Esophagus muscularis mucosa (tissue), 3 donors: ENCODE results near the gene PIWIL1.

ENCODE experiments used
- CTCF ChIP-seq, 3 experiments: fragments of 200-600 bp in 2 of 3; fragments of 450-650 bp in 1 of 3; sonication (generic) in 2 of 3; IDR thresholded peaks; one replicate each; pipeline ENCODE4 v1.5.1; 2017 to 2019; ENCODE audit warnings: antibody characterized with exemption in 3 of 3, mild to moderate bottlenecking in 2 of 3, moderate library complexity in 1 of 3
- POLR2A ChIP-seq: fragments of 450-650 bp; IDR thresholded peaks from one replicate; pipeline ENCODE4 v1.6.1; 2017; ENCODE audit warnings: antibody characterized with exemption, moderate library complexity, mild to moderate bottlenecking, low read depth
- POLR2AphosphoS5 ChIP-seq, 2 donors: sonication (generic); formaldehyde crosslinking; IDR thresholded peaks; one replicate each; pipeline ENCODE4 v1.6.1; 2017; ENCODE audit warnings: antibody characterized with exemption in 2 of 2

DNA sequence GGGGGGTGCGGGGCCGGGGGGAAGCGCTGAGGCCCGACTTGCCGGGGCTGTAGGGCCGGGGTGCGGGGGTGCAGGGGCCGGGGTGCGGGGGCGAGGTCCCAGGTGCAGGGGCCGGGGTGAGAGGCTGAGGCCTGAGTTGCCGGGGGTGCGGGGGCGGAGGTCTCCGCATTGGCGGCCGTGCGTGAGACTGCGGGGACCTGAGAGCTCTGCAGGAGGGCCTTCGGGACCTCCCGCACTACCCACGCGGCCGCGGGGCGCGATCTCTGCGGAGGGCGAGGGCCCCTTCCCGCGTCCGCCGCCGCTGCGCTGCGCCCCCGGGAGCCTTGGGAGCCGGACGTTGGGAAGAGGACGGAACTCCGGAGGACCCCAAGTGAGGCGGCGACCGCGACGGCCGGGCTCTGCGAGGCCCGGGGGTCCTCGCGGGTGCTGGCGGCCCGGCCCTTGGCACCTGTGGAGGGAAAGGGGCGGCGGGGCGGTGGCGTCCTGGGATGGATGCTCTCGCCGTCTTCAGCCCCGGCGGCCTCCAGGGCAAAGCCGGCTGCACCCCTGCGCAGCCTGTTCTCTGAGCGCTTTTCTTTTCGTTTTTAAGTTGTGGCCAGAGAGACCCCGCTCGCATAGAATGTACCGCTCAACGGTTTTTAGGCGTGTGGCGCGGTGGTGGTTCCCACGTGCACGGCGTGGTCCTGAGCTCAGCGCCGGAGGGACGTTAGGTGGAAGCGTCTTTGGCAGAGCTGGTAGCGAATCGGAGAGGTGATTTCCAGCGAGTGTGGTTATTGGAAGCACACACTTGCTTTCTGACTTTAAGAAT lies 1.3 kb downstream of the PIWIL1 start:
- TF ChIP-seq POLR2A (no peak), CTCF (IDR thresholded peaks at IDR 0.05) (no peak), POLR2AphosphoS5 (IDR thresholded peaks at IDR 0.05) (no peak)
